ENCODE data around the gene LRRC46.

The LRRC46 gene

GRCh38 chr17:47841488-47842291 lies 10.2 kb downstream of the LRRC46 start:
- DNase-seq (ENCODE audit: low spot score), result no peak
- TF ChIP-seq CTCF (IDR thresholded peaks at IDR 0.05; ENCODE audit: borderline replicate concordance, control extremely low read depth, extremely low read depth, insufficient read depth, missing control alignments), result no peak
- in situ Hi-C loops (cut with MboI; ENCODE audit: low sequenced_read_pairs, unreplicated experiment), result loop anchor here (5.0 kb wide), 1 partner anchor 51 kb away; no protein-coding TSS in a partner anchor

- TF ChIP-seq CTCF (IDR thresholded peaks at IDR 0.05; ENCODE audit: borderline replicate concordance, control extremely low read depth, extremely low read depth, insufficient read depth, missing control alignments), result no peak
- no peak for DNase-seq (ENCODE audit: low spot score)
- in situ Hi-C loops (cut with MboI; ENCODE audit: low sequenced_read_pairs, unreplicated experiment), result loop anchor here (5.0 kb wide), 1 partner anchor 49 kb away; no protein-coding TSS in a partner anchor
These were observed 11.9 kb downstream of the LRRC46 start for GRCh38 chr17:47843391-47843730.

GRCh38 chr17:47844227-47844626 lies 12.8 kb downstream of the LRRC46 start:
- TF ChIP-seq CTCF (IDR thresholded peaks at IDR 0.05; ENCODE audit: borderline replicate concordance, control extremely low read depth, extremely low read depth, insufficient read depth, missing control alignments), result no peak
- DNase-seq (ENCODE audit: low spot score), result no peak
- in situ Hi-C loops (cut with MboI; ENCODE audit: low sequenced_read_pairs, unreplicated experiment), result loop anchor here (5.0 kb wide), 1 partner anchor 48 kb away; no protein-coding TSS in a partner anchor

GRCh38 chr17:47844814-47845715 lies 13.6 kb downstream of the LRRC46 start:
- no peak for DNase-seq (ENCODE audit: low spot score)
- in situ Hi-C loops (cut with MboI; ENCODE audit: low sequenced_read_pairs, unreplicated experiment), result loop anchor here (5.0 kb wide), 1 partner anchor 47 kb away; no protein-coding TSS in a partner anchor
- TF ChIP-seq CTCF (IDR thresholded peaks at IDR 0.05; ENCODE audit: borderline replicate concordance, control extremely low read depth, extremely low read depth, insufficient read depth, missing control alignments), result no peak

- DNase-seq (ENCODE audit: low spot score), result no peak
- TF ChIP-seq CTCF (IDR thresholded peaks at IDR 0.05; ENCODE audit: borderline replicate concordance, control extremely low read depth, extremely low read depth, insufficient read depth, missing control alignments), result no peak
- in situ Hi-C loops (cut with MboI; ENCODE audit: low sequenced_read_pairs, unreplicated experiment), result no loop called here
These were observed 14.2 kb downstream of the LRRC46 start for GRCh38 chr17:47845716-47846075.

- in situ Hi-C loops (cut with MboI; ENCODE audit: low sequenced_read_pairs, unreplicated experiment), result no loop called here
- no peak for DNase-seq (ENCODE audit: low spot score)
- TF ChIP-seq CTCF (IDR thresholded peaks at IDR 0.05; ENCODE audit: borderline replicate concordance, control extremely low read depth, extremely low read depth, insufficient read depth, missing control alignments), result no peak
These were observed 15.4 kb downstream of the LRRC46 start for GRCh38 chr17:47846716-47847340.

Measured in GM13976 (cell line).